ENCODE data around the gene BANF2. TPM values are rescaled to one million over a fixed set of nuclear protein-coding genes. Genes with fewer than 3 reads are reported as not detected.
"Not testable (repeated sequence)": the region's sequence is repeated elsewhere in the genome, so short reads cannot be mapped to it uniquely, and the experiment has no call there.

BANF2 gene
- total RNA-seq, 1 donor from 2014 or later: not detected

DNA sequence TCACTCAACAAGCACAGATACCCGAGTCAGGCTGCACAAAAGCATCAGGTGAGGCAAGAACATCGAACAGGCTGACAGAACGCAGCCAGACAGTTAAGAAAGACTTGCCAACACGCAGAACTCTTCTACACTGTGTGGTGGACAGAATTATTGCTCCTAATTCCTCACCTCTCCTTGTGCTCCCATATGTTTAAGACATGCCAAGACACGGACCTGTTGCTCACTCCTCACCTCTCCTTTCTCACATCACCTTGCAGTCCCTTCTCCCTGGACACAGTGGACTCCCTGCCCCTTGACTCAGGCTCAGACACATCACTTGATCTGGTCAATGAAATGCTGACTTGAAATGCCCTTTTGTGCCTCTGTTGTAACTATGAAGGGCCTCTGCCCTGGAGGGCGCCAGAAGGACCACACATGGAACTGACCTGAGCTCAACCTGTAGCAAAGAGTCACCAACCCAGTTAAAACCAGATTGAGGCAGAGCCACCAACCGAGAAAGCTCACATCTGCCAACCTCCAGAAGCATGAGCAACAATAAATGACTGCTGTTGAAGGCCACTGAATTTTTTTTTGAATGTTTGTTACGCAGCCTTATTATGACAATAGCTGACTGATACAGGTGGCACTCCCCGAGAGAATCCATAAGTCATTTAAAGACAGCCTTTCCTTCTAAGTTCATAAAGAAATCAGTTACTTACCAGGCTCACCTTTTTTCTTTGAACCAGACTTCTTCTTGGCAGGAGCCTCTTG lies 41.7 kb upstream of the BANF2 start:
- H3K4me1 Mint-ChIP-seq: peaks cover 18% of the 10 kb centered on the region
- no peak overlapping the region for H3K4me3 Mint-ChIP-seq
- no peaks in the 10 kb centered on the region for H3K27me3 Mint-ChIP-seq (ENCODE audit: low read depth)
- H3K9me3 Mint-ChIP-seq: no peaks in the 10 kb centered on the region
- no peak for DNase-seq (ENCODE audit: low spot score in 2 of 2, unreplicated experiment in 2 of 2)
- TF ChIP-seq, protein P1, sequence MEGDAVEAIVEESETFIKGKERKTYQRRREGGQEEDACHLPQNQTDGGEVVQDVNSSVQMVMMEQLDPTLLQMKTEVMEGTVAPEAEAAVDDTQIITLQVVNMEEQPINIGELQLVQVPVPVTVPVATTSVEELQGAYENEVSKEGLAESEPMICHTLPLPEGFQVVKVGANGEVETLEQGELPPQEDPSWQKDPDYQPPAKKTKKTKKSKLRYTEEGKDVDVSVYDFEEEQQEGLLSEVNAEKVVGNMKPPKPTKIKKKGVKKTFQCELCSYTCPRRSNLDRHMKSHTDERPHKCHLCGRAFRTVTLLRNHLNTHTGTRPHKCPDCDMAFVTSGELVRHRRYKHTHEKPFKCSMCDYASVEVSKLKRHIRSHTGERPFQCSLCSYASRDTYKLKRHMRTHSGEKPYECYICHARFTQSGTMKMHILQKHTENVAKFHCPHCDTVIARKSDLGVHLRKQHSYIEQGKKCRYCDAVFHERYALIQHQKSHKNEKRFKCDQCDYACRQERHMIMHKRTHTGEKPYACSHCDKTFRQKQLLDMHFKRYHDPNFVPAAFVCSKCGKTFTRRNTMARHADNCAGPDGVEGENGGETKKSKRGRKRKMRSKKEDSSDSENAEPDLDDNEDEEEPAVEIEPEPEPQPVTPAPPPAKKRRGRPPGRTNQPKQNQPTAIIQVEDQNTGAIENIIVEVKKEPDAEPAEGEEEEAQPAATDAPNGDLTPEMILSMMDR (IDR thresholded peaks at IDR 0.05; ENCODE audit: unreplicated experiment): no peak
- H3K36me3 Mint-ChIP-seq: peaks cover 35% of the 10 kb centered on the region
- H3K27ac Mint-ChIP-seq: no peak overlapping the region

DNA sequence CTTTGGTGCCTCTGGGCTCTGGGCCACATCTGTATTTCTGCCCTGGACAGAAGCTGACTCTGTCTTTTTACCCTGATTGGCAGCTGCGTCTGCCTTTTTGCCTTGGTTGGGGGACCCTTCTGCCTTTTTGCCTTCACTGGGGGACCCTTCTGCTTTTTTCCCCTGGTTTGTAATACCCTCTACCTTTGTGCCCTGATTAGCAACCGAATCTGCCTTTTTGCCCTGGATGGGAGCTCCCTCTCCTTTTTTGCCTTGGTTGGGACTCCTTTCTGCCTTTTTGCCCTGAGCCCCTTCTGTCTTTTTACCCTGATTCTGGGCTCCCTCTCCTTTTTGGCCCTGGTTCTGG lies 41.1 kb upstream of the BANF2 start:
- H3K27ac Mint-ChIP-seq: no peak overlapping the region
- peaks cover 18% of the 10 kb centered on the region for H3K4me1 Mint-ChIP-seq
- no peaks in the 10 kb centered on the region for H3K9me3 Mint-ChIP-seq
- TF ChIP-seq, protein P1 (IDR thresholded peaks at IDR 0.05; ENCODE audit: unreplicated experiment): no peak
- H3K36me3 Mint-ChIP-seq: peaks cover 35% of the 10 kb centered on the region
- H3K27me3 Mint-ChIP-seq (ENCODE audit: low read depth): no peaks in the 10 kb centered on the region
- H3K4me3 Mint-ChIP-seq: no peak overlapping the region
- DNase-seq (ENCODE audit: low spot score in 2 of 2, unreplicated experiment in 2 of 2): no peak

DNA sequence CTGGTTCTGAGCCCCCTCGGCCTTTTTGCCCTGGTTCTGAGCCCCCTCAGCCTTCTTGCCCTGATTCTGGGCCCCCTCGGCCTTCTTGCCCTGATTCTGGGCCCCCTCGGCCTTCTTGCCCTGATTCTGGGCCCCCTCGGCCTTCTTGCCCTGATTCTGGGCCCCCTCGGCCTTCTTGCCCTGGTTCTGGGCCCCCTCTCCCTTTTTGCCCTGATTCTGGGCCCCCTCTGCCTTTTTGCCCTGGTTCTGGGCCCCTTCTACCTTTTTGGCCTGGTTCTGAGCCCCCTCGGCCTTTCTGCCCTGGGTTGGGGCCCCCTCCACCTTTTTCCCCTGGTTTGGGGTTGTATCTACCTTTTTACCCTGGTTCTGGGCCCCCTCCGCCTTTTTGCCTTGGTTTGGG lies 40.4 kb upstream of the BANF2 start:
- H3K27me3 Mint-ChIP-seq (ENCODE audit: low read depth); H3K4me3 Mint-ChIP-seq; H3K9me3 Mint-ChIP-seq; H3K27ac Mint-ChIP-seq; DNase-seq (ENCODE audit: low spot score in 2 of 2, unreplicated experiment in 2 of 2): not testable (repeated sequence)
- Mint-ChIP-seq H3K4me1 (peaks cover 23% of the 10 kb centered on the region), H3K36me3 (peaks cover 32% of the 10 kb centered on the region)

DNA sequence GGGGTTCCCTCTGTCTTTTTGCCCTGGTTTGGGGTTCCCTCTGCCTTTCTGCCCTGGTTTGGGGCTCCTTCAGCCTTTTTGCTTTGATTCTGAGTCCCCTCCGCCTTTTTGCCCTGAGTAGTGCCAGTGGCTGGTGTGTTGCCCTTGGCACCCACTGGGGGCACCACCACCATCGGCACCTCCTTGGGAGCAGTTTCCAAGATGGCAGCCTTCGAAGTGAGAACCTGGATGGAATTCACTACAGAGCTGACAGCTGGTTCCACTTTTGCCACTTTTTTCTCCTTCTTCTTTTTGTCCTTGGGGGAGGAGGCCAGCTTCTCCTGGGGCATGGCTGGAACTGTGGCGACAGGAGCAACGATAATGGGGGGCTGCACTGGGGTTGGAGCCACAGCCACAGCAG lies 40.0 kb upstream of the BANF2 start:
- TF ChIP-seq, protein P1 (IDR thresholded peaks at IDR 0.05; ENCODE audit: unreplicated experiment): no peak
- no peaks in the 10 kb centered on the region for H3K9me3 Mint-ChIP-seq
- no peaks in the 10 kb centered on the region for H3K27me3 Mint-ChIP-seq (ENCODE audit: low read depth)
- DNase-seq (ENCODE audit: low spot score in 2 of 2, unreplicated experiment in 2 of 2): no peak
- no peak overlapping the region for H3K27ac Mint-ChIP-seq
- peaks cover 32% of the 10 kb centered on the region for H3K36me3 Mint-ChIP-seq
- peaks cover 20% of the 10 kb centered on the region for H3K4me1 Mint-ChIP-seq
- H3K4me3 Mint-ChIP-seq: no peak overlapping the region

DNA sequence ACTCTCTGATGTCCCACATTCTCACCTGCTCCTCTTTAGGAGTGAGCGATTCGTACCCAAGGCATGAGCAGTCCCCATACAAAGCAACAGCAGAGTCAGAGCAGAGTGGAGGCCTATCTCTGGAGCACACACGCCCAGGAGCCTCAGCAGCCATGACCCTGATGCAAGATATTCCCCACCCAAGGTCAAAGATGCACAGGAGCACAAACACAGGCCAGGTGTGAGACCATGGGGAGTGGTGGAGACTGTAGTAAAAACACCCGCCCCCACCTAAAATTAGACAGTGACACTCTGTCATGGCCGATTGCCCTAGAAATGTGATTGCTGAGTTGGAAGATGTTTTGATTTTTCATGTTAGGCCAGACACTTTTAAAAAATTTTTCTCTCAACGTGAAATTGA lies 39.1 kb upstream of the BANF2 start:
- DNase-seq (ENCODE audit: low spot score in 2 of 2, unreplicated experiment in 2 of 2): no peak
- no peaks in the 10 kb centered on the region for H3K27me3 Mint-ChIP-seq (ENCODE audit: low read depth)
- TF ChIP-seq, protein P1 (IDR thresholded peaks at IDR 0.05; ENCODE audit: unreplicated experiment): no peak
- no peaks in the 10 kb centered on the region for H3K9me3 Mint-ChIP-seq
- H3K4me1 Mint-ChIP-seq: peaks cover 16% of the 10 kb centered on the region
- H3K36me3 Mint-ChIP-seq: peaks cover 32% of the 10 kb centered on the region
- H3K4me3 Mint-ChIP-seq: no peak overlapping the region
- H3K27ac Mint-ChIP-seq: peak overlapping the region; percentile 11

DNA sequence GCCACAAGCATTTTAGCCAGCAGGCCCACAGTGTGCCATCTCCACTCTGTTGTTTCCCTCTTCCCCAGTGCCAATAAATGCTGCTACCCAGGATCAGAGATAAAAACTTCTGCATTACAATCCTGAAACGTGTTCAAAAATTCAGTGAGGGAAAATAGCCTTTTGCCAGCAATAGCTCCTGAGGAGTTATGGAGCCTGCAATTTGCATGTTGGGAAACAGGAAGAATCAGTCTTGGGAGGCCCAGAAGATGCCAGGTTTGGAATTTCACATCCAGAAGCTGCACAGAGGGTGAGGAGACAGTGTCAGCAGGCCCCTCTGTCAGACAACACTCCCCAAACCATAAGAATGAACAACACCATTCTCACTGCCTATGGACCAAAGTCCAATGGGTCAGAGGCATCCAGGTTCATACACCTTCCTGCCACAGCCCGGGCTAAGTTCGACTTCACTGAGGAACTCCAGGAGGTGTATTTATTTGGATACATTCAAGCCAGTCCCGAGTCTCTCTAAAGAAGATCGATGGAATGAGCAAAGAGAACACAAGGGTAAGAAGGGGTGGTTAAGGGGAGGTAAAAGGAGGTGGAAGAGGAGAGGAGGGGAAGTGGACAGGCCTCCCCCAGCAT lies 38.5 kb upstream of the BANF2 start:
- TF ChIP-seq, protein P1 (IDR thresholded peaks at IDR 0.05; ENCODE audit: unreplicated experiment): no peak
- Mint-ChIP-seq H3K36me3 (peaks cover 32% of the 10 kb centered on the region), H3K4me3 (no peak overlapping the region), H3K27ac (peak overlapping the region; percentile 48), H3K27me3 (ENCODE audit: low read depth) (no peaks in the 10 kb centered on the region), H3K9me3 (no peaks in the 10 kb centered on the region), H3K4me1 (peaks cover 19% of the 10 kb centered on the region)
- no peak for DNase-seq (ENCODE audit: low spot score in 2 of 2, unreplicated experiment in 2 of 2)

Data from mesothelial cell of epicardium (in vitro differentiated cells).